SKM-1 (cell line): ENCODE measurements around the gene INSIG2.

ENCODE experiments used
- DNase-seq: peaks from one replicate; lab custom pipeline; 2025; ENCODE audit not compliant: unreplicated experiment; lab: John Stamatoyannopoulos, UW

INSIG2 gene

GRCh38 chr2:118088051-118089024 is at the start of gene INSIG2:
Gene INSIG2 (plus strand): TSS chr2:118088471. CDS start chr2:118096557, 8,086 bp downstream.
- DNase-seq, result peak; percentile 95

- no peak for DNase-seq
These were observed 47.4 kb upstream of the INSIG2 start for GRCh38 chr2:118040891-118041290.

- DNase-seq, result no peak
These were observed 44.1 kb upstream of the INSIG2 start for GRCh38 chr2:118044103-118044716.

DNA sequence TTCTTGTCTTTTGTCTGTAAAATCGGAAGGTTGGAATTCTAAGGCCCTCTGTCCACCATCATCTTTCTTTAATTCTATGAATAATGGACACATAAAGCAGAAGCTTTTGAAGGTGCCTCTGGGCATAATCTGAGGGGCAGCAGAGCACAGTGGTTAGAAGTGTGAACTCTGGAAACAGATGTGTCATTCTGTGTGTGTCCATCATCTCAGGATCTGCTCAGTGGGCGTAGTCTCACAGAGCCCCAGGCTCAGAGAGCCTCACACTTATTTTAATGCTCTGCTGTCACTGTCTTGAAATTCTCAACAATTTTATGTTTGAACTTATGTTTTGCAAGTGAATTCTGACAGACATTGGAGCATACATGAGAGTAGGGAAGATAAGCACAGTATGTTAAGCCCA is 43.4 kb upstream of the INSIG2 start:
- no peak for DNase-seq

GRCh38 chr2:118045286-118045685 is 43.0 kb upstream of the INSIG2 start:
- no peak for DNase-seq

DNA sequence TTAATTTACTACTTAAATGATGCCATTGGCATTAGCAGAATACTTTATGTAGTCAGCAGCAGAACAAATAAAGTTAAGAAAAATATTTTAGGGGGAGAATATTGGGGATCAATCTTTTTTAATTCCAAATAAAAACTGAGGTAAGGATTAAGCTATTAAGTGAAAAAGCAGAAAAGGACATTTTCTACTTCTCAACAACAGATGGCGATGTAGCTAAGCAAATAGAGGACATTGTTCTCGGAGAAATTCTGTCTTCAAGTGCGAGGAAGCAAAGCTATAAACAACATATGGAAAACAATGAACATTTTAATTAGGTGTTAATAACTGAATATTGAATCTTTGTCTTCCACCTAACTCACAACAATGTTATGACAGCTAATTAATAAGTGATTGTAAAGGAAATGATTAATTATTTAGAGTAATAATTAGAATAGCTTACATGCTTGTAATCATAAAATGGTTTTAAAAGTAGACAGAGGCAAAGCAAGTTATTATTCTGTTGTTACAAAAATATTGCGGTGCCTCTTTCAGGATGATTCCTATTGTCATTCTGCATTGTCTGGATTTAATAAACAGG is 41.5 kb upstream of the INSIG2 start:
- peak; percentile 18 for DNase-seq

- DNase-seq, result no peak
These were observed 40.9 kb upstream of the INSIG2 start for GRCh38 chr2:118047380-118047826.

DNA sequence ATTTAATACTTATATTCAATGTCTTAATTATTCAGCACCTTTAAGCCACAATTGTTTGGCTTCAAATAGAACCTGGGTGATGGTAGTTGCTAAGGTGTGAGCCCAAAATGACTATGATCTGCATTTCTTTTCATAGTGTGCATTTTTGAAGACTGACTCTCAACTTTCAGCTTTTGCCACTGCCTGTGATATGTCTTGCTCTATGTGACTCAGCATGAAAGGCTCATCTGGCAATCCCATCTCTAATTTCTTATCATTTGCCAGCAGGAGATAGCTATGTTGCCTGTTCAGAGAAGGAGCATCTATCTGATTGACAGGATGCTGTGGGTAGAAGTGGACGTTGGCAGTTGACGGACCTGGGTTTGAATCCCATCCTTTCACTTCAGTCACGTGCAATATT is 39.9 kb upstream of the INSIG2 start:
- DNase-seq, result no peak

- DNase-seq, result no peak
These were observed 39.0 kb upstream of the INSIG2 start for GRCh38 chr2:118049140-118049815.

GRCh38 chr2:118049816-118050140 is 38.5 kb upstream of the INSIG2 start:
- DNase-seq, result peak; percentile 44

- no peak for DNase-seq
These were observed 37.9 kb upstream of the INSIG2 start for GRCh38 chr2:118050386-118050785.

GRCh38 chr2:118050974-118051373 is 37.3 kb upstream of the INSIG2 start:
- DNase-seq, result no peak

DNA sequence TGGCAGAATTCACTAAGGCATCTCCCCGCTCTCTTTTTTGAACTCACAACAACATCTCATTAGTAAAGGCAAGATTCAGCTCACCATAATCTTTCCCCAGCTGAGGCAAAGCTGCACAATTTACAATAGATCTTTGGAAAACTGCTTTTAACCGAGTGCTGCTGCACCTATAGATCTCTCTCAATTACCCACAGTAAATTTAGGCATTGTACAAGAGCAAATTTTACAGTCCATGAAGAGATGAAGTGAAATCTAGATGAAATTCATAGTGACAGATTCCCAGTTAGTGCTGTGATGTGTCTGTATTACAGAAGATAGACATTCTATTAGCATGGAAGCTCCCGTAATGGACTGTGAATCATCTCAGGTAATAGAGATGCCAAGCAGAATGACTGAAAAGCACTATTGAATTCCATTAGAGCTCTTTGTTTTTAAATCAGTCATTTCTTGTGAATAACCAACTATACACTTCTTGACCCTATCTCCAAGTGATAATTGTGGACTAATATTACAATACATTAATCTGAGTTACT is 36.4 kb upstream of the INSIG2 start:
- no peak for DNase-seq

GRCh38 chr2:118052474-118052873 is 35.8 kb upstream of the INSIG2 start:
- no peak for DNase-seq

- DNase-seq, result no peak
These were observed 34.6 kb upstream of the INSIG2 start for GRCh38 chr2:118053681-118054080.

- DNase-seq, result no peak
These were observed 33.9 kb upstream of the INSIG2 start for GRCh38 chr2:118054213-118055008.

GRCh38 chr2:118055512-118056164 is 32.6 kb upstream of the INSIG2 start:
- peak; percentile 17 for DNase-seq

DNA sequence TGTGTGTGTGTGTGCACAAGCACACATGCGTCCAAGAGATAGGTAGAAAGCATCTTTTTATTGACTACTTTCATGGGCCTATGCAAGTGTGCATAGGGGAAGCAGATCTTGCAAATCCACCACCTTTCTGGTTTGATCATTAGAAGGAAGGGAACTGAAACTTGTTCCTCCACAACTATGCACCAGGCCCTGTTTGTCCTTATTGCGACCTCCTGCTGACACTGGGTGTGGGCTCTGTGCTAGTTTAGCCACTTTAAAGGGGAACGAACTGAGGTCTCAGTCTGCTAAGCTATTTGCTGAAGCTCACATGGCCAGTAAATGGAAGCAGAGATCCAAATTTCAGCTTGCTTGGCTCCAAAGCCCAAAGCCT is 32.1 kb upstream of the INSIG2 start:
- DNase-seq, result peak; percentile 89

GRCh38 chr2:118056801-118057200 is 31.5 kb upstream of the INSIG2 start:
- DNase-seq, result no peak

GRCh38 chr2:118058951-118059350 is 29.3 kb upstream of the INSIG2 start:
- no peak for DNase-seq
